Ovary (tissue), 3 donors: Measurements from ENCODE around the gene SNX13.

Source experiments
- CTCF ChIP-seq, 3 donors: fragments of 450-650 bp in 2 of 3; fragments of 200-600 bp in 1 of 3; IDR thresholded peaks; one replicate each; pipeline versions ENCODE4 v1.5.1 to v1.8.0; 2016 to 2022; ENCODE audit warnings: antibody characterized with exemption in 3 of 3, mild to moderate bottlenecking in 1 of 3
- POLR2A ChIP-seq: fragments of 450-650 bp; IDR thresholded peaks from one replicate; pipeline ENCODE4 v1.6.1; 2017; ENCODE audit warnings: antibody characterized with exemption, mild to moderate bottlenecking, moderate library complexity
- donor health status: DM: no; HTN: no; CAD: no.

- TF ChIP-seq CTCF (IDR thresholded peaks at IDR 0.05) (no peak), POLR2A (no peak)
These were observed 133.7 kb downstream of the SNX13 start for GRCh38 chr7:17806631-17807030.
